ENCODE data around the gene C4orf50.
"Not testable (repeated sequence)": the region's sequence is repeated elsewhere in the genome, so short reads cannot be mapped to it uniquely, and the experiment has no call there.

Gene C4orf50

DNA sequence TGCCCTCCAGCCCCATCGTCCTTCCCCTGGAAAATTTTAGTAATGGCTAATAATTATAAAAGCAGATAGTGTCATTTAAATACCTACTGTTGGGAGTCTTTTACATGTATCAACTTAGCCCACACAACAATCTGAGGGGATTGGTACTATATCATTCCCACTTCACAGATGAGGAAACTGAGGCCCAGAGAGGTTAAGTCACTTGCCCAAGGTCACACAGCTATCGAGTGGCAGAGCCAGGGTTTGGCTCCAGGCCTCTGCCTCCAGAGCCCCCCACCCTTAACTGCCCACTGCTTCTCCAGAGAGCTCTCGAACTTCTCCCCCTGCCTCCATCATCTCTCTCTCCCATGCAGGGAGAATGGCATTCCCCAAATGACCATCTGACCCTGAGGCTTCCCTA lies 7.4 kb downstream of the C4orf50 start:
- H3K4me3 ChIP-seq (ENCODE audit: low read depth in 1 of 2, low read length in 1 of 2): no peak overlapping the region
- peaks cover 67% of the 10 kb centered on the region for H3K27me3 ChIP-seq
- no peaks in the 10 kb centered on the region for H3K36me3 ChIP-seq
- H3K9me3 ChIP-seq: no peaks in the 10 kb centered on the region
- H3K4me1 ChIP-seq (ENCODE audit: control insufficient read depth in 1 of 2, insufficient read depth in 1 of 2, low read depth in 1 of 2, low read length in 1 of 2): no peaks in the 10 kb centered on the region
- no peak overlapping the region for H3K27ac ChIP-seq
- TF ChIP-seq, protein P1, sequence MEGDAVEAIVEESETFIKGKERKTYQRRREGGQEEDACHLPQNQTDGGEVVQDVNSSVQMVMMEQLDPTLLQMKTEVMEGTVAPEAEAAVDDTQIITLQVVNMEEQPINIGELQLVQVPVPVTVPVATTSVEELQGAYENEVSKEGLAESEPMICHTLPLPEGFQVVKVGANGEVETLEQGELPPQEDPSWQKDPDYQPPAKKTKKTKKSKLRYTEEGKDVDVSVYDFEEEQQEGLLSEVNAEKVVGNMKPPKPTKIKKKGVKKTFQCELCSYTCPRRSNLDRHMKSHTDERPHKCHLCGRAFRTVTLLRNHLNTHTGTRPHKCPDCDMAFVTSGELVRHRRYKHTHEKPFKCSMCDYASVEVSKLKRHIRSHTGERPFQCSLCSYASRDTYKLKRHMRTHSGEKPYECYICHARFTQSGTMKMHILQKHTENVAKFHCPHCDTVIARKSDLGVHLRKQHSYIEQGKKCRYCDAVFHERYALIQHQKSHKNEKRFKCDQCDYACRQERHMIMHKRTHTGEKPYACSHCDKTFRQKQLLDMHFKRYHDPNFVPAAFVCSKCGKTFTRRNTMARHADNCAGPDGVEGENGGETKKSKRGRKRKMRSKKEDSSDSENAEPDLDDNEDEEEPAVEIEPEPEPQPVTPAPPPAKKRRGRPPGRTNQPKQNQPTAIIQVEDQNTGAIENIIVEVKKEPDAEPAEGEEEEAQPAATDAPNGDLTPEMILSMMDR (IDR thresholded peaks at IDR 0.05): no peak

DNA sequence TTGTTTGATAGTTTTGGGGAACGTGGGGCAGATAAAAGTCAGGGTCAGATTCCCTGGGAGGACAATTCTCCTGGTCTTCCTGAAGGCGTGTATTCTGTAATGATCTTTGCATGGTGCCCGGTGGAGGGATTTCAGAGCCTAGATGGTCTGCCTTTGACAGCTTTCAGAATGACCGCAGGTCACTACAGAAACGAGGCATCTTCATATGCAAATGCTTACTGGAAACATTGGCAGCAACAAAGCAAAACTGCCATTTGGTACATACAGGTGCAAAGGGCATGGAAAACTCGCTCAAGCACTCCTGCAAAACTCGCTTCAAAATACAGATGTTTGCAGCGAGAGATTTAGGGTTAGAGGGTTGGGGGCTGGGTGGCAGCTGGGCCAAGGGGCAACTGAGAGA lies 8.8 kb downstream of the C4orf50 start:
- Histone ChIP-seq H3K9me3 (no peaks in the 10 kb centered on the region), H3K36me3 (no peaks in the 10 kb centered on the region), H3K4me3 (ENCODE audit: low read depth in 1 of 2, low read length in 1 of 2) (no peak overlapping the region), H3K4me1 (ENCODE audit: control insufficient read depth in 1 of 2, insufficient read depth in 1 of 2, low read depth in 1 of 2, low read length in 1 of 2) (no peaks in the 10 kb centered on the region), H3K27ac (no peak overlapping the region), H3K27me3 (peaks cover 67% of the 10 kb centered on the region)
- TF ChIP-seq, protein P1 (IDR thresholded peaks at IDR 0.05): no peak

DNA sequence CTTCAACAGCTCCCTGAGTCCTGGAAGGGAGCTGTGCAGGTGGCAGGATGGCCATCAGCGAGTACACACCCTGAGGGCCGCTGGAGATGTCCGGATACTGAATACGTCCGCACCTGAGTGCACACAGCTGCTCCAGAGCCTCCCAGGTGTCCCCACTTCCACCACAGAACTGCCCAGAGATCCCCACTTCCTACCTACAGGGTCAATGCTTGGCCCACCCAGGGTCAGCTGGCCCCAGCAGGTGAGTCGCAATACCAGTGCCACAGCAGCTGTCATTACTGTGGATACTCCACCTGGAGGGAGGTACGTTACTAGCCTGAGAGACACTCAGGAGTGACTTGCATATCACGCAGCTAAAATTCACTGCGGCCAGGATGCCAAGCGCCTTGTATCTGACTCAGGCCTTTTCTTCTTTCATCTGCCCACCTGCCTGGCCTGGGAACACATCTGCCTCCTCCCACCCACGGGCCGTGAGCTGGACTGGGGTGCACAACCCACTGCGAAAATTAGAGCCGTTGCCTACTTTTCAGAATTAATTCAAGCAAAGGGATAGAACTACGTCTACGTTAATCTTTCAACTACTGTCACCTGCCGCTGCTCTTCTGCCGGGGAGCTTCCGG lies 9.4 kb downstream of the C4orf50 start:
- Histone ChIP-seq H3K36me3 (no peaks in the 10 kb centered on the region), H3K4me3 (ENCODE audit: low read depth in 1 of 2, low read length in 1 of 2) (no peak overlapping the region), H3K27ac (no peak overlapping the region), H3K27me3 (peaks cover 67% of the 10 kb centered on the region), H3K9me3 (no peaks in the 10 kb centered on the region), H3K4me1 (ENCODE audit: control insufficient read depth in 1 of 2, insufficient read depth in 1 of 2, low read depth in 1 of 2, low read length in 1 of 2) (no peaks in the 10 kb centered on the region)
- TF ChIP-seq, protein P1 (IDR thresholded peaks at IDR 0.05): no peak

DNA sequence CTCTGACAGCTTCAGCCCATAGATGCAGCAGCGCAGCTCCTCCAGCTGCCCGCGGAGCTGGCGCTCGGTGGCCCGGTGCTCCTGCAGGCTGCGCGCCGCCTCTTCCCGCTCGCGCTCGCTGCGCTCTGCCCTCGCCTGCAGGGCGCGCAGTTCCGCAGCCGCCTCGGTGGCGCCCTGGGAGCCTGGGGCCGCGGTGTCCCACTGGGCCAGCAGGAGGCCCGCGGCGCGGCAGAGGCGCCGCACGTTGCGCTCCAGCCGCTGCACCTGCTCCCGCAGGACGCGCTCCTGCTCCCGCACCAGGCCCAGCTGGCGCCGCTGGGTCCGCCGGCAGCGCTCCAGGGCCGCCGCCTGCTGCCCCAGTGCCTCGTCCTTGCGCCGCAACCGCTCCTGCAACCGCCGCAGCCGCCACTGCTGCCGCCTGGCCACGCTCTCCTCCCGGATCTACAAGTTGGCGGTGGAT lies 10.1 kb downstream of the C4orf50 start:
- peaks cover 67% of the 10 kb centered on the region for H3K27me3 ChIP-seq
- no peak overlapping the region for H3K4me3 ChIP-seq (ENCODE audit: low read depth in 1 of 2, low read length in 1 of 2)
- no peaks in the 10 kb centered on the region for H3K4me1 ChIP-seq (ENCODE audit: control insufficient read depth in 1 of 2, insufficient read depth in 1 of 2, low read depth in 1 of 2, low read length in 1 of 2)
- H3K9me3 ChIP-seq: no peaks in the 10 kb centered on the region
- H3K27ac ChIP-seq: no peak overlapping the region
- TF ChIP-seq, protein P1 (IDR thresholded peaks at IDR 0.05): no peak
- H3K36me3 ChIP-seq: no peaks in the 10 kb centered on the region

DNA sequence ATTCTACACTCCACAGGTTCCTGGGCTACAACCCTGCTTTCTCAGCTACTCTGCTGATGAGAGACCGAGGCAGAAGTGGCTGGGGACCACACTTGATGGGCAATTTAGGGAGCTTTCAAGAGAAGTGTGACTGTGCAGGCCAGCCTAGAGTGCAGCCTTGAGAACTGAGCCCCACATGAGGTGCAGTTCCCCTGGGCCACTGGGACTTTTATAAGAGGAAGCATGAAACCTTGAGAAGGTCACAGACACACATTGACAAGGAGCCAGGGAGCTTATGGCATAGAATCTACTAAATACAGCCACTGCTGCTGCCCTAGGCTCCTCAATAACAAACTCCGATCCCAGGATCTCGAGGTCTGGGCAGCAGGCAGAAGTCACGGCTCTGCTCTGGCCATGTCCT lies 13.1 kb downstream of the C4orf50 start:
- Histone ChIP-seq H3K27me3 (peaks cover 40% of the 10 kb centered on the region), H3K4me3 (ENCODE audit: low read depth in 1 of 2, low read length in 1 of 2) (no peak overlapping the region), H3K27ac (no peak overlapping the region), H3K9me3 (no peaks in the 10 kb centered on the region), H3K4me1 (ENCODE audit: control insufficient read depth in 1 of 2, insufficient read depth in 1 of 2, low read depth in 1 of 2, low read length in 1 of 2) (no peaks in the 10 kb centered on the region), H3K36me3 (no peaks in the 10 kb centered on the region)
- TF ChIP-seq, protein P1 (IDR thresholded peaks at IDR 0.05): no peak

DNA sequence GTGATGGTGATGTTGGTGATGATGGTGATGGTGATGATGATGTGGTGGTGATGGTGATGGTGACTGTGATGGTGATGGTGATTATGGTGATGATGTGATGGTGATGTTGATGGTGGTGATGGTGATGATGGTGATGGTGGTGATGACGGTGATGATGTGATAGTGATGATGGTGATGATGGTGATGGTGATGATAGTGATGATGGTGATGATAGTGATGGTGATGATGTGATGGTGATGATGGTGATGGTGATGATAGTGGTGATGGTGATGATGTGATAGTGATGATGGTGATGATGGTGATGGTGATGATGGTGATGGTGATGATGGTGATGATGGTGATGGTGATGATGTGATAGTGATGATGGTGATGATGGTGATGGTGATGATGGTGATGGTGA lies 14.7 kb downstream of the C4orf50 start:
- peaks cover 24% of the 10 kb centered on the region for H3K27me3 ChIP-seq
- not testable (repeated sequence) for H3K4me3 ChIP-seq (ENCODE audit: low read depth in 1 of 2, low read length in 1 of 2); H3K4me1 ChIP-seq (ENCODE audit: control insufficient read depth in 1 of 2, insufficient read depth in 1 of 2, low read depth in 1 of 2, low read length in 1 of 2); H3K9me3 ChIP-seq; H3K36me3 ChIP-seq; H3K27ac ChIP-seq

Data from neutrophil (primary cell).